Daoy (cell line): ENCODE measurements around the gene IL21. TPM values are rescaled to one million over a fixed set of nuclear protein-coding genes. Genes with fewer than 3 reads are reported as not detected.
"Not testable (repeated sequence)": the region's sequence is repeated elsewhere in the genome, so short reads cannot be mapped to it uniquely, and the experiment has no call there.

Source experiments
- DNase-seq: peaks from one replicate; pipeline ENCODE4 v3.0.0-alpha.2; 2015; ENCODE audit warnings: low read depth
- total RNA-seq: library from RNA; depleted of rRNA; stranded (reverse); fragments of >200 nt; shearing (Covaris generic); gene quantifications from 2 replicates; pipeline ENCODE4 v1.2.3, GENCODE V29; 2014; rRNA removed

IL21 gene
- not detected in 2 replicates for total RNA-seq

- DNase-seq: no peak
Measured at GRCh38 chr4:122621016-122621507, at the start of gene IL21. Gene IL21, minus strand, starts transcription at chr4:122621066. Its CDS starts 55 bp downstream, at chr4:122621011.

- DNase-seq: no peak
Measured at GRCh38 chr4:122669911-122670738, 49.3 kb upstream of the IL21 start.

- DNase-seq: no peak
Measured at GRCh38 chr4:122668241-122668640, 47.4 kb upstream of the IL21 start.

- peak; percentile 41 for DNase-seq
Measured at GRCh38 chr4:122666527-122667245, 45.8 kb upstream of the IL21 start.

- no peak for DNase-seq
Measured at GRCh38 chr4:122665161-122665929, 44.5 kb upstream of the IL21 start.

- no peak for DNase-seq
Measured at GRCh38 chr4:122663814-122664610, 43.1 kb upstream of the IL21 start.

- no peak for DNase-seq
Measured at GRCh38 chr4:122663291-122663690, 42.4 kb upstream of the IL21 start.

GRCh38 chr4:122662701-122663100 lies 41.8 kb upstream of the IL21 start:
- no peak for DNase-seq

- no peak for DNase-seq
Measured at GRCh38 chr4:122661176-122662160, 40.6 kb upstream of the IL21 start.

- DNase-seq: no peak
Measured at GRCh38 chr4:122658818-122659295, 38.0 kb upstream of the IL21 start.

- DNase-seq: no peak
Measured at GRCh38 chr4:122658377-122658776, 37.5 kb upstream of the IL21 start.

- no peak for DNase-seq
Measured at GRCh38 chr4:122657553-122657952, 36.7 kb upstream of the IL21 start.

- DNase-seq: not testable (repeated sequence)
Measured at GRCh38 chr4:122656583-122656982, 35.7 kb upstream of the IL21 start.

- peak; percentile 40 for DNase-seq
Measured at GRCh38 chr4:122652379-122652778, 31.5 kb upstream of the IL21 start.

- DNase-seq: no peak
Measured at GRCh38 chr4:122650148-122650547, 29.3 kb upstream of the IL21 start.

- no peak for DNase-seq
Measured at GRCh38 chr4:122647656-122648055, 26.8 kb upstream of the IL21 start.

GRCh38 chr4:122643257-122643656 lies 22.4 kb upstream of the IL21 start:
- DNase-seq: no peak

GRCh38 chr4:122639181-122639580 lies 18.3 kb upstream of the IL21 start:
- DNase-seq: peak; percentile 2

- no peak for DNase-seq
Measured at GRCh38 chr4:122636697-122637096, 15.8 kb upstream of the IL21 start.

GRCh38 chr4:122635205-122635604 lies 14.3 kb upstream of the IL21 start:
- no peak for DNase-seq
